Limb (tissue), 2 donors: ENCODE data around the gene LRP11.
"Not testable (repeated sequence)": the region's sequence is repeated elsewhere in the genome, so short reads cannot be mapped to it uniquely, and the experiment has no call there.

Source experiments
- DNase-seq, 2 donors: peaks; one replicate each; pipeline ENCODE4 v3.0.0-alpha.2; 2016; ENCODE audit errors: extremely low spot score in 2 of 2

LRP11 gene

DNA sequence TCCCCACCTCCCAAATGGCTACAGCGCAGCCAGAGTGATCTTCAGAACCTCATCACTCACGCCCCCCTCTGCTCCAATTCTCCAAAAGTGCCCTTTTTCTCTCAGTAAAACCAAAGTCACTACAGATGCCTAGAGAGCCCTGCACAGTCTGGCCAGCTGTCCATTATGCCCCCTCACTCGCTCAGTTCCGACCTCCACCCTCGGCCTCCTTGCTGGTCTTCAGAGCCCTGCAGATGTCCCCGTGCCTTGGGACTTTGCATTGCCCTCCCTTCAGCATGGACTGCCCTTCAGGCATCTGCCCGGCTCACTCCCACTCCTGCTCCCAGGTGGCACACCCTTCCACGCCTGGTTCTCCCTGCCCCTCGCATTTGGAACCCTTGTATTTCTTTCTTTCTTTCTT, 34.8 kb upstream of the LRP11 start:
- DNase-seq: no peak

DNA sequence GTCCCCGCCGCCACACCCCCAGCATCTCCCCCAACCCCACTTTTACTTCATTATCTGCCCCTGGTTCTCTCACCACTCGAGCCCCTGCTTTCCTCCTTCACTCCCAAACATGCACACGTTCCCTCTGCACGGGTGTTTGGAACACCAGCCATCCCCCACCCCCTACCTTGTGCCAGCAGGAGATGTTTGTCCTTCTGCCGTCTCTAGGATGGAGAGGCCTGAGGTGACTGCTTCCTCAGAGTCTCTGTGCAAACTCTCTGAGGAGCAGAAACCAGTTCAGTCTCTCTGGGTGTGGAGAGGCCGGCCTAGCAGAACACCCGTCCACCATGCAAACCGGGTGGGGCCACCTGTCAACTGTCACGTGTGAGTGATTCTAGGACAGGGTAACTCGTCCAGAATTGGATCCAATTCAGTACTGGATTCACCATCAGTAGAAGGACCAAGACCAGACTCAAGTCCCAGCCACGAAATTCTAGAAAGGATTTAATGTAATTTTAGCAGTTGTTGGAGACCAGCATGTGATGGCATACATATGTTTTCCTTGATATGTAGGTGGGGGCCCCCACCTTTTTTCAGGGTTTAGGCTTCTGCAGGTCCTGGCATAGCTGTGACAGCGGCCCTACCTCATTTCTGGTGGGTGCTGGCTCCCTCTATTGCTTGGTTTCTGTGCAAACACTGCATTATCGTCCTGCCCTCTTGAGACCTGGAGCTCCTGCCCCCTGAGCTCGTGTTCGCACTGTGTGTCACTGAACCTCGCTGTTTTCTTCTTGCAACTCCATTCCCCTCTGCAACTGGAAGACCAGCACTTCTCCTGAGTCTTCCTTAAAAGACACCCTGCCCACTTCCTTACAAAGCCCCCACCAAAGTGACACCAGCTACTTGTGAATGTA, 33.9 kb upstream of the LRP11 start, which contains the start of gene RAET1E:
RAET1E (minus strand) TSS at position 259 of the 890 bp plus-strand sequence. CDS start 7,212 bp downstream, outside the sequence.
- DNase-seq: no peak

DNA sequence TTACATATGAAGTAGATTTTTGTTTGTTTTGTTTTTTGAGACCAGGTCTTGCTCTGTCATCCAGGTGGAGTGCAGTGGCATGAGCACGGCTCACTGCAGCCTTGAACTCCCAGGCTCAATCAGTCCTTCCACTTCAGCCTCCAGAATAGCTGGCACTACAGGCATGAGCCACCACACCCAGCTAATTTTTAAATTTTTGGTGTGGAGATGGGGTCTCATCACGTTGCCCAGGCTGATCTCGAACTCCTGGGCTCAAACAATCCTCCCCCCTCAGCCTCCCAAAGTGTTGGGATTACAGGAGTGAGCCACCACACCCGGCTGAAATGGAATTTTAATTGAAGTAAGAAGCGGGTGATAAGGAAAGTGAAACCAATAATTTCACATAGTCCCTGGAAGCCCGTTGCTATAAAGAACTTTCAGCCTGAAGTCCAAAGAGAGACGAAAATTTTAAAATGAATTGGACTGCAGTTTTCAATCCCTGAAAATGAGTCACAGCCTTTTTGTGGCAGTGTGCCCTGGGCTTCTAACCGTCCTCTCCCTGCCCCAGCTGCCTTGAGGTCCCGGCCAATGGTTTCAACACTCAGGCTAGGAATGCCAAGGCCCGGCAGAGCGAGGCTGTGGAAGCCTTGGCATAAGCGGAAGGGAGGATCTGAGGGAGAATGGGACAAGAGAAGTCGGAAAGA, 33.0 kb upstream of the LRP11 start:
- no peak for DNase-seq

DNA sequence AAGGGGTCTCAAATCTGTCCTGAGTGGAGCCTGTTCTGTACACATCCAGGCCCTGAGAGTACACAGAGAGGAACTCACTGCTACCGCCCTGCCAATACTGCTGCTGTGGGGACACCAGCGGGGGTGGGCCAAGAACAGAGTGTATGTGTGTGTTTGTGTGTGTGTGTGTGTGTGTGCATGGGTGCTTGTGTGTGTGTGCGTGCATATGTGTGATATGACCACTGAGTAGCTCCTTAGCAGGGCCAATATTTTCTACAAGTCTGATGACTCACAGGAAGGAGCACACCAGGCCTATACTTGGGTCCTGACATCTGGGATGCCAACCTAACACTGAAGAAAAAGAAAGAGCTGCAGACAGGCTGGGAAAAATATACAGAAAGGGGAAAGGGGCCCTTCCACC, 32.3 kb upstream of the LRP11 start:
- no peak for DNase-seq

DNA sequence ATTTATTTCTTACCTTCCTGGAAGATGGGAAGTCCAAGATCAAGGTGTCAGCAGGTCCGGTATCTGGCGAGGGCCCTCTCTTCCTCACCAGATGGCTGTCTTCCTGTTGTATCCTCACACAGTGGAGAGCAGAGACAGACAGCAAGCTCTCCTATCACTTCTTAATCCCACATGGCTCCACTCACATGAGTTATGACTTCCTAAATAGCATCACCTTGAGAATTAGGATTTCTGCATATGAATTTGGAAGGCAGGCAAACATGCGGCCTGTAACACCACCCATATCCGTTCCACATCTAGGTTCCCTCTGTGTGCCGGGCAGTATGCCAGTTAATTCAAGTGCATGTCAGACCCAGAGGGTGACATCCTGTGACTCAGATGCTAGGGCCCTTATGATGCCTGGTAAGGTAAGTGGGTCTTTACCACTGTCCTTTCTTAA, 31.7 kb upstream of the LRP11 start:
- no peak for DNase-seq

DNA sequence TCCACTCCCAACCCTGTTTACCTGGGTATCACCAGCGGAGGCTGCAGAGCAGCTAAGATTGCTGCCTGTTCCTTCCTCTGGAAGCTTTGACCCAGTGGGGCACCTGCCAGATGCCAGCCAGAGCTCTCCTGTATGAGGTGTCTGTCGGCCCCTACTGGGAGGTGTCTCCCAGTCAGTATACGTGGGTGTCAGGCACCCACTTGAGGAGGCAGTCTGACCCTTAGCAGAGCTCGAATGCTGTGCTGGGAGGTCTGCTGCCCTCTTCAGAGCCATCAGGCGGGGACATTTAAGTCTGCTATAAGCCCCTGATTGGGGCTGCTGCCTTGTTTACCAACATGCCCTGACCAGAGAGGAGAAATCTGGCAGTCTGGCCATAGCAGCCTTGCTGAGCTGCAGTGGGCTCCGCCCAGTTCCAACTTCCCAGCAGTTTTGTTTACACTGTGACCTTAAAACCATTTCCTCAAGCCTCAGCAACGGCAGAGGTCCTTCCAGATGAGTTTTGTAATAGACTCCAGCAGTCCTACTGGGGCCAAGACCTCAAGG, 31.0 kb upstream of the LRP11 start:
- DNase-seq: no peak

DNA sequence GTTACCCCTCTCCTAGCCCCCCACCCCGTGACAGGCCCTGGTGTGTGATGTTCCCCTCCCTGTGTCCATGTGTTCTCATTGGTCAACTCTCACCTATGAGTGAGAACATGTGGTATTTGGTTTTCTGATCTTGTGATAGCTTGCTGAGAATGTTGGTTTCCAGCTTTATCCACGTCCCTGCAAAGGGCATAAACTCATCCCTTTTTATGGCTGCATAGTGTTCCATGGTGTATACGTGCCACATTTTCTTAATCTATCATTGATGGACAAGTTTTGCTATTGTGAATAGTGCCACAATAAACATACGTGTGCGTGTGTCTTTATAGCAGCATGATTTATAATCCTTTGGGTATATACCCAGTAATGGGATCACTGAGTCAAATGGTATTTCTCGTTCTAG, 27.7 kb upstream of the LRP11 start:
- not testable (repeated sequence) for DNase-seq

DNA sequence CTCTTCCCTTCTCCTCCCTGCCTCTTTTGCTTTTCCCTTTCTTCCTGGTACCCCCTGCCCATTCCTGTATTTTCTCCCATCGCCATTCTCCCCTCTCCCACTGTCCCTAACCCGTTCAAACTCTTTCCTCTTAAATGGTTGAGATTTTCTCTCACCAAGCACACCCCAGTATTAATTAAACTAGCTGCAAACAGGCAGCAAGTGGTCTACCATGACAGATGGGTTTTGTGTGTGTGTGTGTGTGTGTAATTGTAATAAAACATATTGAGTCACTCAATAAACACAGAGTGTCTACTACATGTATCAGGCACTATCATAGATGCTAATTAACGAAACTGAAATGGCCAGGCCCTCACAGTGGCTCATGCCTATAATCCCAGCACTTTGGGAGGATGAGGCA, 27.1 kb upstream of the LRP11 start:
- DNase-seq: no peak

DNA sequence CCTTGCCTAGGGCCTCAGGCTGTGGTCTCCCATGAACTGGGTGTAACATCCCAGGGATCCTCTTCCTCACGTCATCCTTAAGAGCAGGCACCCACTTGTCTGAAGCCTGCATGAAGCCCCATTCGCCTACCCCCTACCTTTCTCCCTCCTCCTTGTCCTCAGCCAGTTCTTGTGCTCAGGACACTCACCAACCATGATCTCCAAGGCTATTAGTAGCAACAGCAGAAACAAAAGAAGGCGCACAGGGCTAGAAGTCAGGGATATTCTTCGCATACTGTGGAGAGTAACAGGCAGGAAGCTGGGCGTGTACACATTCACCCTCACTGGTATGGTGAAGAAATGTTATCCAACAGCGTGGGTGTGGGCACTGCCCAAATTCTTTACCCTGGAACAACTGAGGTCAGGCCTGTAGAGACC, 26.5 kb upstream of the LRP11 start:
- DNase-seq: no peak

DNA sequence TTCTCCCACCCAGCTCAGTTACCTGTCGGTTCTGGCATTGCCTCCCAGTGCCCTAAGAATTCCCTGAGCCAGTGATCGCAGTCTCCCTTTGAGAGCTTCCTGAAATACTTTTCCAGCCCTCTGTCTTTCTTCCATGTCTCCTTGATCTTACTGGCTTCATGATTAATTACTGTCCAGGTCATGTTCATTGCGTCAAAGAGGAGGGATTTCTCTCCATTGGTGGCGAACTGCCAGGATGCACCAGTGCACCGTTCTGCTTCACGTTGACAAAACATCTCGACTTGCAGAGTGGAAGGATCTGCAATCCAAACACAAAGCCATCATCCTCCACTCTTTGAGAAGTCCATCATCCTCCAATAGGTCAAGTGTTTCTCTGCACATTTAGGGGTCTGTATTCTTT, 25.2 kb upstream of the LRP11 start:
- no peak for DNase-seq

DNA sequence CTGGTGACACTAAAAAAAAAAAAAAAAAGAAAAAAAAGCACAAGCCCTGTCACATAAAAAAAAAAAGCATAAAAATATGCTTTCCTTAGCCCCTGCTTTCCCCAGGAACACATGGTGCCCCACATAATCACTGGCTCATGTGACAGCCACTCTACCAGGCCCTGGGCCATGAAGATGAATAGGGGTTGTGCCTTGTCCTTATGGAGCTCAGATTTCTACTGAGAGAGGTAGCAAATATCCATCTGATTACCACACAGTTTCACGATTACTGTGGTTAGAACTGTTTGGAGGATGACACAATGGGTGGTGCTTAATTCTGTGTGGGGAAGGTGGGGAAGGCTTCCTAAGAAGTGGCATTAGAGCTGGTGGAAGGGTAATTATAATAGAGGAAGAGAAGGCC, 24.5 kb upstream of the LRP11 start:
- no peak for DNase-seq

DNA sequence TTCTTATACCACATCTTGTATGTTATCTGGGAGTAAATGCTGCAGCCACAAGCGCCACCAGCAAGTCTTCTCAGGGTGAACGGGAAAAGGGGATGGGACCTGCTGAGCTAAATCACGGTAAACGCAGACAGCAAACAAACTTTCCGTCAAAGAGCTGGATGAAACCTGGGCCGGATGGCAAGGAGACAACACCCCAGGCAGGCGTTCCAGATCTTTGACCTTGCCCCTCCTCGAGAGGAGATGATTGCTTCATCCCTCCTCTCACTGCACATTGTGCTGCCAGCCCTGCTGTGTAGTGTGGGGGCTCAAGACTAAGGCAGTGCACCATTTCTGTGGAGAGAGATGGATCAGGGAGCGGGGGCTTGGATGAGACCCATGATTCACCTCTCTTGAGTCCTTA, 23.9 kb upstream of the LRP11 start:
- no peak for DNase-seq

DNA sequence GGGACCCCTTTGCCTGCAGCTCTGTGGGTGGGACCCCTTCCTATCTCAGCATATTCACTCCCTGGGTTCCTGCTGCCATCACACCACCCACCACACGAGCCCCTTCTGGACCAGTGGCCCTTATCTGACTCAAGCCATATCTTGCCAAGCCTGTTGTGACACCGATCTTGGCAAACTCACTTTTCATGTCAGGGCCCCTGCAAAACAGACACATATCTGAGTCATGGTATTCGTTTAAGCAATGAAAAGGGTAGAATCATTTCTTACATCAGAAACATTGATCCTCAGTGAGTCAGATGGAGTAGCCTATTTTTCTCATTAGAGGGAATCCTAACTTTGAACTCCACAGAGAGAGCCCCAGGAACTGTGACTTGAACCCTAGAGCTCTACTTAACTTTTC, 23.2 kb upstream of the LRP11 start:
- no peak for DNase-seq

DNA sequence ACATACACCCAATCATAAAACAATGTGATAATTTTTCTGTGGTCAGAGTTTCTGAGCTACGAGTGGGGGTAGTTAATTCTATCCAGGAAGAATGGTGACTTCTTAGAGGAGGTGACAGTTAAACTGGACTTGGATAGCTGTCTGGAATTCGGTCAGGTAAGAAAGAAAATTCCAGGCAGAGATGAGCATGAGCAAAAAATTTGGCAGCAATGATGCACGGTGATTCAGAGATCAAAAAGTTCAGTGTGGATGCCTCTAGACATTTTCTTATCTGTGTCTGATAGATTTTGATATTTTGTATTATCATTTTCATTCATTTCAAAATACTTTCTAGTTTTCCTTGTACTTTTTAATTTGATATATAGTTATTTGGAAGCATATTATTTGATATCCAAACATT, 21.7 kb upstream of the LRP11 start:
- no peak for DNase-seq

DNA sequence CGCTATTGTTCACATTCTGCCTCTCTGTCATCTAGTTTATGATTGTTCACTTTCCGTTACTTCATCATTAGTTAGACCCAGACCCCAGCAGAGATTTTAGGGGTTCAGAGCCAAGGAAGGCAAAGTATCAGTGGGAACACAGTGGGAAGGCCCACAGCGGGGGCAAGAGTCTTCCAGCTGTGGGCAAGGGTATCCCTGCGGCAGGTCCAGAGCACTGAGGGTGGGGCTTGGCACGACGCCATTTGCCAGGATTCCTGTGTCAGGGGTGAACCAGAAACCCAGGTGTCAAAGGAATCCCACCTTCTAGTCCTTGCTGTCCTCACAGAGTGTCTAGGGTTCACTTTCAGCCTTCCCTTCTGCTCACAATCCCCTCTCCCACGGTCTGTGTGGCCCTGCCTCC, 20.5 kb upstream of the LRP11 start:
- DNase-seq: no peak

DNA sequence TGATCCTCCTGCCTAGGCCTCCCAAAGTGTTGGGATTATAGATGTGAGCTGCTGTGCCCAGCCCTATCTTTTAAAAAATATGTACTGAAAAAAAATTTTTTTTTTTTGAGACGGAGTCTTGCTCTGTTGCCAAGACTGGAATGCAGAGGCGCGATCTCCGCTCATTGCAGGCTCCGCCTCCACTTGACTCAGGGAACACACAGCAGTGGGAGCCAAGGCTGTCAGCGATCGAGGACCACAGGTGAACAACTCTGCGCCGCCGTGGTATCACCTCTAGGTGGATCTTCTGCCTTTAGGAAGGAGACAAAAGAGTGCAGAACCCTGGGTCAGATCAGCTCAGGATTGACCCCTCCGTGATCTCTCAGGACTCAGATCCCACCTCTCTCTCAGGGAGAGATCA, 20.1 kb upstream of the LRP11 start:
- DNase-seq: no peak

DNA sequence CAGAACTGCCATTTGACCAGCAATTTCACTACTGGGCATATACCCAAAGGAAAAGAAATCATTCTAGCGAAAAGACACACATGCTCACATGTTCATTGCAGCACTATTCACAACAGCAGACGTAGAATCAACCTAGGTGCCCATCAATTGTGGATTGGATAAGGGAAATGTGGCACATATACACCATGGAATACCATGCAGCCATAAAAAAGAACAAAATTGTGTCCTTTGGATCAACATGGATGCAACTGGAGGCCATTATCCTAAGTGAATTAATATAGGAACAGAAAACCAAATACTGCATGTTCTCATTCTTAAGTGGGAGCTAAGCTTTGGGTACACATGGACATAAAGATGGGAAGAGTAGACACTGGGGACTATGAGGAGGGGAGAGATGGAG, 17.7 kb upstream of the LRP11 start:
- no peak for DNase-seq

DNA sequence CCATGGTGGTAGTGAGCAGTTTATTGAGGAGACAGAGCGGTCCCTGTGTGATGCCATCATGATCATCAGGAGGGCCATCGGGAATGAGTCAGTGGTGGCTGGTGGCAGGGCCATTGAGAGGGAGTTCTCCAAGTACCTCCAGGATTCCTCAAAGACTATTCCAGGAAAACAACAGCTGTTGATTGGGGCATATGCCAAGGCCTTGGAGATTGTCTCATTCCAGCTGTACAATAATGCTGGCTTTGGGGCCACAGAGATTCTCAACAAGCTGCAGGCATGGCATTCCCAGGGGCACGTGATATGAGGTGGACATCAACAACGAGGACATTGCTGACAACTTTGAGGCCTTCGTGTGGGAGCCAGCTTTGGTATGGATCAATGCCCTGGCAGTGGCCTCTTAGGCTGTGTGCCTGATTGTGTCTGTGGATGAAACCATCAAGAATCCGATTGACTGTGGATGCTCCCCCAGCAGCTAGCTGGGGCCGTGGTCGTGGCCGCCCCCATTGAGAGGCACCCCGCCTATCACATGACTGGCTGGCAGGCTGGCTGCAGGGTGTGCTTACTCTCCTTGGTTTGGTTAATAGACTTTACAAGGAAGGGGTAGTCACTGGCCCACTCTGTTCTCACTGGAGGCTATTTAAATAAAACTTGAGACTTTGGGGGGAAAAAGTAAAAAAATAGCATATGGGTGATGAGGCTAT, 17.1 kb upstream of the LRP11 start:
- no peak for DNase-seq

DNA sequence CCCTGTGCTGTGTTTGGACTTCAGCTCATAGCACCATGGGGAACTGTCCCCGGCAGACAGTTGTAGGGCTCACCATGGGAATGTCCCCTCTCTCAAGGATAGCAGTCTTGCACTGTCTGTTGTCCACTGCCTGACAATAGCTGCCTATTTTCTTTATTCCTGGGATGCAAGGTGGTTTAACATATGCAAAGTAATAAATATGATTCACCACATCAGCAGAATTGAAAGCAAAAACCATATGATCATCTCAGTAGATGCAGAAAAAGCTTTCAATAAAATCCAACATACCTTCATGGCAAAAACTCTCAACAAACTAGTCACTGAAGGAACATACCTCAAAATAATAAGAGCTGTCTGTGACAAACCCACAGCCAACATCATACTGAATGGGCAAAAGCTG, 13.5 kb upstream of the LRP11 start:
- no peak for DNase-seq

DNA sequence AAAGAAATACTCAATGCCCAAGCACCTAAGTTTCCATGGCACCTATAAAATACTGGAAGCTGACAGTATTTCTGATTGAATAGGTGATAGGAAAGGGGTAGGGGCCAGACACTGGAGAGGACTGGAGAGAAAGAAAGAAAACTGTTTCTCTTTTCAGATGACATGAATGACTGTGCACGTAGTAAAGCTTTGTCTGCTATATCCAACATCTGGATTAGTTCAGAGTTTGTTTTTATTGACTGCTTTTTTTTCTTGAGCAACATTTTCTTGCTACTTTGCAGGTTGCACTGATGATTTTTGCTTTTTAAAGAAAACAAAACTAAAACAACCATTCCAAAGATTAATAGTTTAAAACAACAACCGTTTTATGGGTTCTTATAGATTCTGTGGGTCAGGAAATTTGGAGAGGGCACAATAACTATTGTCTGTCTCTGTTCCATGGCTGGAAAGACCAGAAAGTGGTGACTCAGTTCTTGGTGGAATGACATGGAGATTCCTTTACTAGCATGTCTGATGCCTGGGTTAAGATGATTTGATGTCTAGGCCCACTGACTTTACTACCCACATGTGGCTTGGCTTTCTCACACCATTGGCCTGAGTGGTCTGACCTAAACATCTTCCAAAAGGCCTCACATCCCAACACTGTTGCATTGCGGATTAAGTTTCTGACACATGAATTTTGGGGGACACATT, 12.2 kb upstream of the LRP11 start:
- no peak for DNase-seq

DNA sequence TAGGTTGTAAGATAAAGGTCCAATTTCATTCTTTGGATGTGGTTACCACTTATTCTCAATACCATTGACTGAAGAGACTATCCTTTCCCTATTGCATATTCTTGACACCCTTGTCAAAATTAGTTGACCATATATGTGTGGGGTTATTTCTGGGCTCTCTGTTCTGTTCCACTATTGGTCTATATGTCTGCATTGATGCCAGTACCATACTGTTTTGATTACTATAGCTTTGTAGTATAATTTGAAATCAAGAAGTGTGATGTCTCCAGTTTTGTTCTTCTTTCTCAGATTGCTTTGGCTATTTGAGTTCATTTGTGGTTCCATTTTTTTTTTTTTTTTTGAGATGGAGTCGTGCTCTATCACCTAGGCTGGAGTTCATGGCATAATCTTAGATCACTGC, 8.1 kb upstream of the LRP11 start:
- no peak for DNase-seq
